ENCODE data around the gene PANX1. TPM values are rescaled to one million over a fixed set of nuclear protein-coding genes. Genes with fewer than 3 reads are reported as not detected.

The PANX1 gene
- 54.8 and 67.8 TPM in 2 replicates for total RNA-seq

GRCh38 chr11:94128746-94129511 lies at the start of gene PANX1:
Gene PANX1 (plus strand): TSS chr11:94128841. CDS start chr11:94129313, 472 bp downstream.

Other genes with a start within 250 kb of the PANX1 start
- 26.8 and 117 TPM in 2 replicates for gene HEPHL1, start 107.5 kb upstream of the PANX1 start, total RNA-seq
- gene IZUMO1R, start 175.7 kb downstream of the PANX1 start, total RNA-seq, result not detected in 2 replicates

Measured in hair follicular keratinocyte (primary cell).